Naive thymus-derived CD8-positive, alpha-beta T cell (primary cell): Measurements from ENCODE around the gene FBXO33. TPM values are rescaled to one million over a fixed set of nuclear protein-coding genes. Genes with fewer than 3 reads are reported as not detected.

Experiments used
- ATAC-seq, 2 donors: fragments of 150-1000 bp; cut with Tn5 transposase in 1 of 2; sonication (Bioruptor Pico), chemical (Tn5 transposase) in 1 of 2; 1 replicate in 1 of 2; 2 replicates in 1 of 2; pipeline ENCODE4 v1.10.0; 2021; ENCODE audit warnings: mild to moderate bottlenecking in 2 of 2, moderate library complexity in 2 of 2
- POLR2A ChIA-PET: fragments of 350-600 bp; sonication (Branson Sonifier 250); formaldehyde crosslinking; loops from one replicate; lab custom pipeline; 2021; ENCODE audit warnings: antibody characterized with exemption; lab: Charles Lee
- DNase-seq, 10 donors: peaks; one replicate each; pipeline versions ENCODE4 v3.0.0 to v3.0.0-alpha.2; 2020 to 2022
- H3K27ac Mint-ChIP-seq, 10 donors: one replicate each; pipeline ENCODE4 v1.8.0; 2020 to 2022; ENCODE audit warnings: mild to moderate bottlenecking in 10 of 10, mixed read lengths in 10 of 10, moderate library complexity in 4 of 10, inconsistent platforms in 1 of 10
- H3K27me3 Mint-ChIP-seq, 5 donors: one replicate each; pipeline ENCODE4 v1.8.0; 2021 to 2022; ENCODE audit warnings: mixed read lengths in 5 of 5
- H3K36me3 Mint-ChIP-seq, 3 donors: one replicate each; pipeline ENCODE4 v1.8.0; 2020 to 2022; ENCODE audit warnings: mixed read lengths in 3 of 3, mild to moderate bottlenecking in 2 of 3, inconsistent platforms in 1 of 3
- H3K4me1 Mint-ChIP-seq, 4 donors: one replicate each; pipeline ENCODE4 v1.8.0; 2021 to 2022; ENCODE audit warnings: mixed read lengths in 4 of 4
- H3K4me3 Mint-ChIP-seq, 10 donors: one replicate each; pipeline ENCODE4 v1.8.0; 2020 to 2022; ENCODE audit warnings: mild to moderate bottlenecking in 10 of 10, mixed read lengths in 10 of 10, moderate library complexity in 6 of 10, inconsistent platforms in 1 of 10
- H3K9me3 Mint-ChIP-seq, 9 donors: one replicate each; pipeline ENCODE4 v1.8.0; 2020 to 2022; ENCODE audit warnings: mixed read lengths in 9 of 9, mild to moderate bottlenecking in 3 of 9, inconsistent platforms in 1 of 9, moderate library complexity in 1 of 9
- polyA plus RNA-seq, 3 donors: library from polyadenylated mRNA; unstranded; fragments of 300-500 nt; fragmentation: Illumina TruSeq; gene quantifications; one replicate each; pipeline ENCODE4 v1.2.3, GENCODE V29; 2021
- total RNA-seq, 8 experiments: library from RNA in 2 of 8; stranded (reverse) in 2 of 8; gene quantifications; one replicate each; pipeline ENCODE4 v1.2.3 and lab custom pipeline; 2021 to 2026

Gene FBXO33
- total and polyA plus RNA-seq, 5 experiments from 2014 or later = 14.7 to 31.6 (median 24.1) TPM

DNA sequence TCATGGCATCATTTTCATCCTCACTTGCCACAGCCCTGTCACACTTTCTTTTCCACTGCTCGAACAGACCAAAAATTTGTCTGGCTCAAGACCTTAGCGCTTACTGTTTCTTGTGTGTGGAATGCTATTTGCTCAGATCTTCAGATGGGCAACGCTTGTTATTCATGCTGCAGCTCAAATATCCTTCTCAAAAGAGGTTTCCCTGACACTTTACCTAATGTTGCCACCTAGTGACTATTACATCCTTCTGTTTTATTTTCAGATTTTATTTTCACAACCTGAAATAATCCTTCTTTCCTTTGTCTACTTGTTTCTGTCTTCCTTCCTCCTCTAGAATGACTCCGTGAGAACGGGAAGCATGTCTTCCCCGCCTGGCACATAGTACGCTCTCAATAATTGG lies 5.6 kb downstream of the FBXO33 start:
- Mint-ChIP-seq H3K27ac (peak overlapping the region in 5 of 10 donors; percentile 0 to 79 (median 47)), H3K4me3 (peak overlapping the region in 9 of 10 donors; percentile 2 to 64 (median 61)), H3K36me3 (peaks cover 4 to 13% (median 5%) of the 10 kb centered on the region in 3 donors), H3K9me3 (no peaks in the 10 kb centered on the region), H3K4me1 (peaks cover 40 to 88% (median 83%) of the 10 kb centered on the region in 4 donors), H3K27me3 (no peaks in the 10 kb centered on the region)
- DNase-seq (peak in 2 of 10 donors; percentile 22 to 25), ATAC-seq (peak in 1 of 2 donors; percentile 17)
- POLR2A ChIA-PET = no interaction called here

GRCh38 chr14:39425947-39426346 lies 6.3 kb downstream of the FBXO33 start:
- ATAC-seq (no peak), DNase-seq (no peak)
- Mint-ChIP-seq H3K27me3 (no peaks in the 10 kb centered on the region), H3K27ac (peak overlapping the region in 1 of 10 donors; percentile 65), H3K4me3 (peak overlapping the region in 5 of 10 donors; percentile 53 to 64 (median 62)), H3K4me1 (peaks cover 43 to 90% (median 86%) of the 10 kb centered on the region in 4 donors), H3K36me3 (peaks cover 4 to 17% (median 10%) of the 10 kb centered on the region in 3 donors), H3K9me3 (no peaks in the 10 kb centered on the region)
- POLR2A ChIA-PET = no interaction called here

DNA sequence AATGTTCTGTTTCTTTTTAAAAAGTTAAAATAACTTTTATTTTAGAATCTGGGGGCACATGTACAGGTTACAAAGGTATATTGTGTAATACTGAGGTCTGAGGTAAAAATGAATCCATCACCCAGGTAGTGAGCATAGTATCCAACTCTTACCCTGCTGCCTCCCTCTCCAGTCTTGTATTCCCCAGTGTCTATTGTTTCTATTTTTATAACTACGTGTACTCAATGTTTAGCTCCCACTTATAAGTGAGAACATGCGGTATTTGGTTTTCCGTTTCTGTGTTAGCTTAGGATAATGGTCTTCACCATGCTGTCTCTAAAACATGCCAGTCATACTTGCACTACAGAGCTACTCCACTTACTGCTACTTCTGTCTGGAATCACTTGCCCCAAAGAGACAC lies 8.4 kb downstream of the FBXO33 start:
- H3K27me3 Mint-ChIP-seq = no peaks in the 10 kb centered on the region
- peak overlapping the region in 3 of 10 donors; percentile 4 to 38 (median 8) for H3K4me3 Mint-ChIP-seq
- DNase-seq (no peak), ATAC-seq (no peak)
- H3K9me3 Mint-ChIP-seq = peaks cover 0 to 4% (median 1%) of the 10 kb centered on the region in 9 donors
- no peak overlapping the region for H3K27ac Mint-ChIP-seq
- POLR2A ChIA-PET = interaction anchor here (2.3 kb wide), 1 partner anchor 8 kb away, joined by 13 read pairs; the partner anchor contains the start of gene FBXO33
- H3K4me1 Mint-ChIP-seq = peaks cover 33 to 88% (median 74%) of the 10 kb centered on the region in 4 donors
- peaks cover 4 to 33% (median 28%) of the 10 kb centered on the region in 3 donors for H3K36me3 Mint-ChIP-seq

DNA sequence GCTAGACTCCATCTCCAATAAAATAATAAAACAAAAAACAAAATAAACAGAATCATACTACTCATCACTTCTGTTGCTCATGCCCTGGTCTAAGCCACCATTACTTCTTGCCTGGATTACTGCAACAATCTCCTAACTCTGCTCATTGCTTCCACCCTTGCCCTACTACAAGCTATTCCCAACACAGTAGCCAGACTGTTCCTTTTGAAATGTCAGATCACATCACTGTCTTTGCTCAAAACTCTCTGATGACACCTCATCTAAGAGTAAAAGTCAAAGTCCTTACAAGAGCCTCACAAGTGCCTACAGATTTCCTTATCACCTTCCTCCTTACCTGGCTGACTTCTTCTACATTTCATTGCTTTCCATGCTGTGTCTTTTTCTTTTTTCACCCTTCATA lies 10.0 kb downstream of the FBXO33 start:
- DNase-seq = no peak
- Mint-ChIP-seq H3K27ac (peak overlapping the region in 7 of 10 donors; percentile 3 to 32 (median 14)), H3K27me3 (no peaks in the 10 kb centered on the region), H3K36me3 (peaks cover 5 to 40% (median 34%) of the 10 kb centered on the region in 3 donors), H3K9me3 (peaks cover 0 to 7% (median 2%) of the 10 kb centered on the region in 9 donors), H3K4me3 (peak overlapping the region in 6 of 10 donors; percentile 1 to 55 (median 16)), H3K4me1 (peaks cover 26 to 74% (median 65%) of the 10 kb centered on the region in 4 donors)
- POLR2A ChIA-PET = interaction anchor here (2.3 kb wide), 1 partner anchor 10 kb away, joined by 13 read pairs; the partner anchor contains the start of gene FBXO33
- ATAC-seq = no peak

DNA sequence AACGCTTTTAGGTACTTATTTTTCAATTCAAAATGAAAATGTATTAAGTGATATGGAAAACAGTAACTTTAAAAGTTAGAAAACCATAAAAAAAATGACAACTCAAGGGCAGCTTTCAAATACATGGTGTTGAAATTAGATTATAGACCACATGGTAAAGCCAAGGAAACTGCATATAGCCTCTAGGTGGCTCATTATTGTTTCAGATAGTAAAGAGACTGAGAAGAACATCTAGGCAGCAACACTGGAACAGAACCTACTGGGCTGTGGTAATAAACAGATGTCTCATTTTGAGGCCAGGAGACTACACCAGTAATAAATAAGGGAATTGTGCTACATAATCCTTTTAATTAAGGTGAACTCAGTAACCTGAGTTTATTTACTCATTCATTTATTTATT lies 13.0 kb downstream of the FBXO33 start:
- no peak overlapping the region for H3K4me3 Mint-ChIP-seq
- peaks cover 17 to 58% (median 49%) of the 10 kb centered on the region in 3 donors for H3K36me3 Mint-ChIP-seq
- DNase-seq (no peak), ATAC-seq (no peak)
- no peak overlapping the region for H3K27ac Mint-ChIP-seq
- H3K27me3 Mint-ChIP-seq = no peaks in the 10 kb centered on the region
- peaks cover 20 to 53% (median 42%) of the 10 kb centered on the region in 4 donors for H3K4me1 Mint-ChIP-seq
- H3K9me3 Mint-ChIP-seq = peaks cover 0 to 31% (median 20%) of the 10 kb centered on the region in 9 donors
- POLR2A ChIA-PET = no interaction called here

DNA sequence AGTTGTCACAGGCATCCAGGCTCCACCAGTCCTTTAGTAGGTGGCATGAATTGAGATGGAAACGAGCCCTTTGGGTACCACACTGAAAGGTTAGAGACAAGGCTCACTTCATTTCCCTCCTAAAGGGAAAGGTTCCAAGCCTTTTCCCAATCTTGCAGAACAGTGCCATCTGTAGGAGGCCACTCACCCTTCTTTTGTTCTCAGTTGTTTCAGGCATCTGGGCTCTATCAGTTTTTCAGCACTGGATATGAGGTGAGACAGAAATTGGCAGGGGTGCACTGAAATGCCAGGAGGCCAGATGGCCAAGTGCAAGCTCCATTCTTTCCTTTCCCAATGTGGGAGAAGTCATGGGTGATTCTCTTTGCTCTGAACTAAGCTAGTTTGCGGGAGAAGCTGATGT lies 15.2 kb downstream of the FBXO33 start:
- Mint-ChIP-seq H3K4me1 (peaks cover 12 to 34% (median 24%) of the 10 kb centered on the region in 4 donors), H3K27ac (no peak overlapping the region), H3K4me3 (no peak overlapping the region), H3K27me3 (no peaks in the 10 kb centered on the region), H3K36me3 (peaks cover 30 to 68% (median 45%) of the 10 kb centered on the region in 3 donors), H3K9me3 (peaks cover 0 to 52% (median 26%) of the 10 kb centered on the region in 9 donors)
- POLR2A ChIA-PET = no interaction called here
- DNase-seq = no peak
- ATAC-seq = no peak

GRCh38 chr14:39416072-39416471 lies 16.2 kb downstream of the FBXO33 start:
- Mint-ChIP-seq H3K4me1 (peaks cover 5 to 26% (median 15%) of the 10 kb centered on the region in 4 donors), H3K27me3 (no peaks in the 10 kb centered on the region), H3K4me3 (peak overlapping the region in 1 of 10 donors; percentile 71), H3K27ac (peak overlapping the region in 1 of 10 donors; percentile 52), H3K36me3 (peaks cover 32 to 68% (median 39%) of the 10 kb centered on the region in 3 donors), H3K9me3 (peaks cover 0 to 55% (median 26%) of the 10 kb centered on the region in 9 donors)
- ATAC-seq = no peak
- POLR2A ChIA-PET = no interaction called here
- no peak for DNase-seq

- POLR2A ChIA-PET = no interaction called here
- Mint-ChIP-seq H3K4me1 (peaks cover 19 to 49% (median 38%) of the 10 kb centered on the region in 4 donors), H3K36me3 (peaks cover 0 to 32% (median 10%) of the 10 kb centered on the region in 3 donors), H3K4me3 (no peak overlapping the region), H3K27me3 (no peaks in the 10 kb centered on the region), H3K9me3 (peaks cover 0 to 26% (median 8%) of the 10 kb centered on the region in 9 donors), H3K27ac (peak overlapping the region in 3 of 10 donors; percentile 9 to 46 (median 22))
- no peak for DNase-seq
- no peak for ATAC-seq
Observed at GRCh38 chr14:39406560-39406959, 25.7 kb downstream of the FBXO33 start.

GRCh38 chr14:39398382-39398781 lies 33.9 kb downstream of the FBXO33 start:
- Mint-ChIP-seq H3K27me3 (no peaks in the 10 kb centered on the region), H3K9me3 (no peaks in the 10 kb centered on the region), H3K4me1 (peaks cover 0 to 4% (median 2%) of the 10 kb centered on the region in 4 donors), H3K27ac (no peak overlapping the region), H3K4me3 (no peak overlapping the region), H3K36me3 (peaks cover 0 to 75% (median 14%) of the 10 kb centered on the region in 3 donors)
- no peak for DNase-seq
- no peak for ATAC-seq
- POLR2A ChIA-PET = no interaction called here

DNA sequence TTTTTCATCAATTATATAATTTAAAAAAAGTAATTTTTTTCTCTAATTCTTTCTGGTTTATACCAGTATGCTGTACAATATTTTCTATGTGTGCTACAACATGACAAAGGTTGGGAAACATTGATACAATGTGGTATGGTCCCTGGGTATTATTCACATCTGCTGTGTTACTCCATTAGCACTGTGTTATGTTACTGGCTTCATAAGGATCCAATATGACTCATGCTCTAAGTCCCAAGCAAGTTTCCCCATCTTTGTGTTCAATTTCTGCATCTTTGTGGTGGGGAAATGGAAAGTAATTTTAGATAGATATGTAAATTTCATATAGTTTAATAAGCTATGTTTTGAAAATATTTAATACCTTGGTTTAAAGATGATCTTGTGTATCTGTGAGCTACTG lies 35.8 kb downstream of the FBXO33 start:
- peaks cover 0 to 63% (median 14%) of the 10 kb centered on the region in 3 donors for H3K36me3 Mint-ChIP-seq
- H3K9me3 Mint-ChIP-seq = no peaks in the 10 kb centered on the region
- ATAC-seq (peak in 1 of 2 donors; percentile 24), DNase-seq (no peak)
- H3K4me3 Mint-ChIP-seq = no peak overlapping the region
- POLR2A ChIA-PET = no interaction called here
- no peaks in the 10 kb centered on the region for H3K27me3 Mint-ChIP-seq
- no peaks in the 10 kb centered on the region for H3K4me1 Mint-ChIP-seq
- peak overlapping the region in 2 of 10 donors; percentile 44 to 64 for H3K27ac Mint-ChIP-seq

DNA sequence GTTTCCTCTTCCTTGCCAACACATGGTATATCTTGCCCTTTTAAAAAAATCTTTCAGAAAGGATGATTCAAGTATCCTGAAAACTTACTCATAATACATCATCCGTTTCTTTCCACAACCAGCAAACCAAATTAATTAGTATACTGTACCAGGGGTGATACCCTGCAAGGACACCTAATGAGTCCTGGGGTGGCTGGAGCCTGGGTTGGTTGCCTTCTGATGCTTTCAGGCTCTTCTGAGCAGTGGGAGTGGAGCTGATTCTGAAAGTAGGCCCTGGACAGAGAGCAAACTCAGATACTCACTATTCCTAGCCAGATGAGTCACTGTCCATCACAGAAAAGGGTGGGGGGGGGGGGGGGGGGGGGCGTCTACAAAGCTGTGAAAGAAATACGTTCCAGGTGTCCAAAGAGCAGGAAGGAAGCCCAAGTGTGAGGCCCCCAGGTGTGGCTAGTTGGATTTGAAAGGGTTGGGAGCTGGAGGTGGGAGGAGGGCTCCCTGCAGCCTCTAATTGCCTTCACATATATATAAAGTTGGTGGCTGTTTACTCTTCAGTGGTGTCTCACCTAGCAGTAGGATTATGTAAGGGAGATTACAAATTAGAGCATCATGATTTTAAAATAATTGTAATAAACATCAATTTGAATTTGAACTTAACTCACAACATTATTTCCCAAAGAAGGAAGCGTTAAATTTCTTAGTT lies 36.5 kb downstream of the FBXO33 start:
- Mint-ChIP-seq H3K4me1 (no peaks in the 10 kb centered on the region), H3K27ac (peak overlapping the region in 6 of 10 donors; percentile 17 to 64 (median 40)), H3K4me3 (peak overlapping the region in 1 of 10 donors; percentile 15), H3K9me3 (no peaks in the 10 kb centered on the region), H3K27me3 (no peaks in the 10 kb centered on the region), H3K36me3 (peaks cover 0 to 55% (median 12%) of the 10 kb centered on the region in 3 donors)
- POLR2A ChIA-PET = no interaction called here
- DNase-seq (no peak), ATAC-seq (peak in 1 of 2 donors; percentile 39)

- no peak for DNase-seq
- H3K9me3 Mint-ChIP-seq = no peaks in the 10 kb centered on the region
- no peak for ATAC-seq
- POLR2A ChIA-PET = interaction anchor here (1.4 kb wide), 1 partner anchor 39 kb away, joined by 5 read pairs; the partner anchor contains the start of gene FBXO33
- peaks cover 0 to 4% (median under 1%) of the 10 kb centered on the region in 4 donors for H3K4me1 Mint-ChIP-seq
- no peak overlapping the region for H3K4me3 Mint-ChIP-seq
- H3K27ac Mint-ChIP-seq = peak overlapping the region in 1 of 10 donors; percentile 7
- H3K36me3 Mint-ChIP-seq = peaks cover 0 to 34% (median 12%) of the 10 kb centered on the region in 3 donors
- H3K27me3 Mint-ChIP-seq = no peaks in the 10 kb centered on the region
Observed at GRCh38 chr14:39393289-39393688, 38.9 kb downstream of the FBXO33 start.

DNA sequence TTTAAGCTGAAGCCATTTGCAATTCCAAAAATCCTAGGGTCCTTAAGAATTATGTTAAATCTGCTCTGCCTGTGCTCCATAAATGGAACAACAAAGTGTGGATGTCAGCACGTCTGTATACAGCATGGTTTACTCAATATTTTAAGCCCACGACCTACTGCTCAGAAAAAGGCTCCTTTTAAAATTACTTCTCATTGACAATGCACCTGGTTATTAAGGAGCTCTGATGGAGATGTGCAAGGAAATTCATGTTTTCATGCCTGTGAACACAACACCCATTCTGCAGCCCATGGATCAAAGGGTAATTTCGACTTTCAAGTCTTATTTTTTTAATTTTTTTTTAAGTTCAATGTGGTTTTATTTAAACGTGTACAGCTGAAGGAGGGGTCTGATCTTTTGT lies 48.1 kb downstream of the FBXO33 start:
- Mint-ChIP-seq H3K27ac (no peak overlapping the region), H3K9me3 (no peaks in the 10 kb centered on the region), H3K27me3 (no peaks in the 10 kb centered on the region), H3K36me3 (peaks cover 0 to 11% (median 9%) of the 10 kb centered on the region in 3 donors), H3K4me1 (peaks cover 21 to 42% (median 29%) of the 10 kb centered on the region in 4 donors), H3K4me3 (no peak overlapping the region)
- POLR2A ChIA-PET = interaction anchor here (0.6 kb wide), 1 partner anchor 69 kb away, joined by 4 read pairs; no protein-coding TSS in a partner anchor
- ATAC-seq = no peak
- DNase-seq = no peak
